GM13977 (cell line): ENCODE data around the gene ERH.

ENCODE experiments used
- DNase-seq: peaks from one replicate; pipeline ENCODE4 v3.0.0; 2012; ENCODE audit warnings: low spot score
- in situ Hi-C: fragments of 300-500 bp; cut with MboI; formaldehyde crosslinking; loops from one replicate; pipeline ENCODE4 v1.12.0; 2022; ENCODE audit warnings: low sequenced_read_pairs, low pct_unique_long_range_greater_than_20kb, mixed read lengths, inconsistent platforms; ENCODE audit not compliant: unreplicated experiment
- TF ChIP-seq, protein P1 (sequence below): IDR thresholded peaks from 2 replicates; pipeline ENCODE4 v1.5.1; 2012; ENCODE audit warnings: mild to moderate bottlenecking, control low read depth; ENCODE audit not compliant: insufficient read depth; ENCODE audit errors: extremely low read depth, missing control alignments

The ERH gene

DNA sequence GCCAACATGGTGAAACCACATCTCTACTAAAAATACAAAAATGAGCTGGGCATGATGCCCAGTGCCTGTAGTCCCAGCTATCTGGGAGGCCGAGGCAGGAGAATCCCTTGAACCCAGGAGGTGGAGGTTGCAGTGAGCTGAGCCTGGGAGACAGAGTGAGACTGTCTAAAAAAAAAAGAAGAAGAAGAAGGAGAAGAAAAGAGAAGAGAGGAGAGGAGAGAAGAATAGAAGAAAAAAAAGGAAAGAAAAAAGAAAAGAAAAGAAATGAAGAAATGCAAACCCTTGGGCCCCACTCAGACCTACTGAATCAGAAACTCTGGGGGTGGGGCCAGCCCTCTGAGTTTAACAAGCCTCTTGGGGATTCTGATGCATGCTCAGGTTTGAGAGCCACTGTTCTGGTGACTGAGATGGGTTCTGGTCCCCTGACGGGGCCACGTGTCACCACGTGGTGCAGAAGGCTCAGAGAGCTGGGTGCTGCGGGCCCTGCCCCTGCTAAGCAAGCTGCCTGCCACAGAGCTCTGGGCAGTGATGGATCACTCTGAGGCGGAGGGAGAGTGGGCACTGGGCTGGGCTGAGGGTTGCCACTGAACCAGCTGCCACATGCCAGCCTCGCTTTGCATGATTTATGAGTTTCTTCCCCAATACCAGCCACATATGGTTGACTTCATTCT lies 37.5 kb downstream of the ERH start:
- TF ChIP-seq, protein P1, sequence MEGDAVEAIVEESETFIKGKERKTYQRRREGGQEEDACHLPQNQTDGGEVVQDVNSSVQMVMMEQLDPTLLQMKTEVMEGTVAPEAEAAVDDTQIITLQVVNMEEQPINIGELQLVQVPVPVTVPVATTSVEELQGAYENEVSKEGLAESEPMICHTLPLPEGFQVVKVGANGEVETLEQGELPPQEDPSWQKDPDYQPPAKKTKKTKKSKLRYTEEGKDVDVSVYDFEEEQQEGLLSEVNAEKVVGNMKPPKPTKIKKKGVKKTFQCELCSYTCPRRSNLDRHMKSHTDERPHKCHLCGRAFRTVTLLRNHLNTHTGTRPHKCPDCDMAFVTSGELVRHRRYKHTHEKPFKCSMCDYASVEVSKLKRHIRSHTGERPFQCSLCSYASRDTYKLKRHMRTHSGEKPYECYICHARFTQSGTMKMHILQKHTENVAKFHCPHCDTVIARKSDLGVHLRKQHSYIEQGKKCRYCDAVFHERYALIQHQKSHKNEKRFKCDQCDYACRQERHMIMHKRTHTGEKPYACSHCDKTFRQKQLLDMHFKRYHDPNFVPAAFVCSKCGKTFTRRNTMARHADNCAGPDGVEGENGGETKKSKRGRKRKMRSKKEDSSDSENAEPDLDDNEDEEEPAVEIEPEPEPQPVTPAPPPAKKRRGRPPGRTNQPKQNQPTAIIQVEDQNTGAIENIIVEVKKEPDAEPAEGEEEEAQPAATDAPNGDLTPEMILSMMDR: no peak
- DNase-seq: peak; percentile 44
- in situ Hi-C loops: no loop called here

DNA sequence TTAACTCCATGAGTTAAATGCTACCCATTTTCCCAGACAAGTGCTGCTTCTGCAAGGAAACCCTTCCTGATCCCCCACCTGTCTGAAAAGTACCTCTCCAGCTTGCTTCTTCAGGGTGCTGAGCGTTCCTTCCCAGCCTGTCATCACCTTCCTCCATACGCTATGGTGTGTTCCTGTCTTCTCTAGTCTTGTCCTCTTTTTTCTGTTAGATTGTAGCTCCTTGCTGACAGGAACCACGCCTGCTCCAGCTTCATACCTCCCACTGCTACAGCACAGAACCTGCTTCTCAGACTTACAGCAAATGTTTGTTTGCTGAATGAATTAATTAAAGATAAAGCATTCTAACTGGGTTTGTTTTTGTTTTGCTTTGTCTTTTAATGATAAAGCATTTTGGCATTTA lies 39.1 kb downstream of the ERH start:
- TF ChIP-seq, protein P1: no peak
- in situ Hi-C loops: no loop called here
- DNase-seq: no peak

DNA sequence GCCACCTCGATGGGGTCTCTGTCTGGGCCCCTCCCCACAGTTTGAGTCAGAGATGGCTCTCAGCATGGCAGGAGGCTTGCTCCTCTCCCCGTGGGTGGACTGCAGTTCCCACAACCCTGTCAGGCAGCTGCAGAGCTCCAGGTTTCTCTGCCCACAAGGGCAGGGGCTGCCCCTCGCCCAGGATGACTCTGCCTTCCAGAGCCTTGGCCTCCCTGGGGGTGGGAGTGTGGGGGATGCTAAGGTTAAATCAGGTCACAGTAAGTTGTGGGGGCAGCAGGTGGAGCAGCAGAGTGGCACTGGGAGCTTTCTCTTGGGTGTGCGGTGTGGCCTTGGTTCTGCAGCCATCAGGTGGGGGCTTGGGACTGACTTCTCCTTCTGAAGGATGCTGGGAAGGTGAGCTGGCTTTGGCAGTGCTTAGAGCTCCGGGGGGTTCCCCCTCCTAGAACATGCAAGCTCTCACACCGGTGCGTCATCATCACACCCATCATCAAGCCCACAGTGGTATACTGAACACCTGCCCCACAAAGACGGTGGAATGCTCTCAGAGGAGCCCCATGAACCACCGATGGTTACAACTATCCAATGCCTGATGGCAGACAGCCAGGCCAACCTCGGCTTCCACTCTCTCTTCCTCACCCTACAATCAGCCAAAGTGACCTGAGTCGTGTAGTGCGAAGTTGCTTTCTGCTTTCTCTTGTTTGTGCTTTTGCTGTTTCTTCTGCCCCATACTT lies 39.7 kb downstream of the ERH start:
- in situ Hi-C loops: no loop called here
- TF ChIP-seq, protein P1: no peak
- no peak for DNase-seq

DNA sequence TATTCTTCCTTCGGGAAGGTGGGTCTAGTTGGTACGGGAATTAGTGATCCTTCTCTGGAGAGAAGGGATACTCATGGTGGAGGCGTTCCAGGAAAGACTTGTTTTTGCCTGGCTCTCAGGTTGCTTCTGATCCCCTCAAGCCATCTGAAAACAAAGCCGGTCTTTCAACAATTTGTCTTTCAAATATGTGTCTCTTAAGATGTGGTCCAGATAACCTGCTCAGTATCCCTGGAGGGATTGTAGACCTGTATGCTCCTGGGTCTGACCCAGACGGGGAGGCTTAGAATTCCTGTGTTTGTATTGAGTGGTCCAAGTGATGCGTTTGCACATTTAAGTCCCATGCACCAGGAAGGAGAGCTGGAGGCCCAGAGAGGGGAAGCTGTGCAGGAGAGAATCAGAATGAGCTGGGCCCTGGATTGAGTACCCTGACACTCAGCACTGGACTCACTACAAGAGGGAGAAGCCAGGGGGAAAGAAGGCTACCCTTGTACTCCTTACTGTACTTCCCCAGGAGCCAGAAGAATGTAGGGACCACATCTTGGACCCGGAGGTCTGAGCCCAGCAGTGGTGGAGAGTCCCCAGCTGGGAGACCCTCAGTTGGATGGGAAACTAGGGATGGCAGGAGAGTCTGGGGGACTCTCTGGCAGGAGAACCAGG lies 40.4 kb downstream of the ERH start:
- in situ Hi-C loops: no loop called here
- no peak for DNase-seq
- TF ChIP-seq, protein P1: no peak

DNA sequence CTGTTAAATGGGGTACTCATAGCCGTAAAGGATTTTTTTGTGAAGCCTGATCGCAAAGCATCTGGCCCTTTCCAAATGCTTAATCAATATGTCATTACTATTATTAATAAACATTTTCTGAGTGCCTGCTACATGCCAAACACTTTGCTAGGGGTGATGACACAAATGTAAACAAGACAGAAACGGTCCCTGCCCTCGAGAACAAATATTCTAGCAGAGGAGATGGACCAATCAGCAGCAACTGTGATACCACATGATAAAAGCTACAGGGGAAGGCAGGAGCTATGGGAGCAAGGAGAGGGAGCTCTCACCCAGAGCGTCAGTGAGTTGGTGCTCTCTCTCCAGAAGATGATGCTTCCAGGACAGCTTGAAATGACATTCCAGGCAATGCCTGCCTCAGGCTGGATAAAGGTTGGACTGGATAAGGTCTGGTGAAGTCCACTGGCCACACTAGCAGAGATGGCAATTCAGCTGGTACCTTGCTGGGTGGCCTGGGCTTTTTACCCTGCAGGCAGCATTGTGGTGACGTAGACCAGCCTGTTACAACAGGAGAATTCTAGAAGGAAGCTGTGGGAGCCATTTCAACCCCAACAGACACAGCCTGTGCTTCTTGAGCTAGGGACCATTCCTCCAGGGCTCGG lies 41.1 kb downstream of the ERH start:
- no peak for DNase-seq
- in situ Hi-C loops: no loop called here
- TF ChIP-seq, protein P1: no peak

DNA sequence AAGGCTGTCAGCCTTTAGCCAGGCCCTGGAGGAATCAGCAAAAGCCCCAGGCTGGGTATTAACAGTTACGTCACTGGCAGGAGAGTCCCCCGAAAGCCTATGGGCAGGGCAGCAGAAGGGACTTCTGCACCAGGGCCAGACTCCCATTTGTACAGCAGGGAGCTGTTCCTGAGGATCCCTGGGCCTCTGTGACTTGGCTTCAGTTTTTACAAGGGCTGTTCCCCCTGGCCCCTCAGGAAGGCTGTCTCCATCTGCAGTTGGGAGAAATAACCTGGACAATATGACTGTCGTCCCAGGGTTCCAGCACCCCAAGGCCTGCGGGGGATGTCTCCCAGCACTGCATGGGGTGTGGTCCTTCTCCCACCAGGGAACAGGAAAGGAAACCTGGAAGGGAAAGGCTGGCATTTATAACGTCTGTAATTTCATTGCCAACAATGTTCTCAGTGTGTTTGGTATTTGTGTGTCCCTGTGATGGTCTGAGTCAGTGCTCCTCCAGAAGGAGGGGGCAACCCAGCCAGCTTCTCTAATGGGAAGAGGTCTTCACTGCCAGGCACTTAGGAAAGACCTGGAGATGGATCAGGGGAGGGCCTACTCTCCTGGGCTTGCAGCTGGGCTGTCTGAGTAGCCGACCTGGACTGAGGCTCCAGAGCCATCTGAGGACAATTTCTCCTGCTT lies 42.4 kb downstream of the ERH start:
- TF ChIP-seq, protein P1: no peak
- DNase-seq: no peak
- in situ Hi-C loops: no loop called here
